ENCODE data around the gene CPNE6.

GRCh38 chr14:24042746-24043145, 28.6 kb upstream of the CPNE6 start:
- TF ChIP-seq CTCF (IDR thresholded peaks at IDR 0.05) (no peak), KDM1A (IDR thresholded peaks at IDR 0.05; ENCODE audit: low read depth) (no peak), USF2 (IDR thresholded peaks at IDR 0.05) (no peak), PBX3 (IDR thresholded peaks at IDR 0.05) (no peak), NPAS2 (CRISPR knock-in tag; IDR thresholded peaks at IDR 0.05; ENCODE audit: borderline replicate concordance) (no peak), HOXA7 (CRISPR knock-in tag; IDR thresholded peaks at IDR 0.05) (no peak), ZSCAN20 (CRISPR knock-in tag; IDR thresholded peaks at IDR 0.05) (no peak), MAX (IDR thresholded peaks at IDR 0.05) (no peak), REST (IDR thresholded peaks at IDR 0.05) (no peak), HDAC2 (IDR thresholded peaks at IDR 0.05) (no peak), POLR2A (IDR thresholded peaks at IDR 0.05; ENCODE audit: low read length) (no peak), EHMT2 (IDR thresholded peaks at IDR 0.05; ENCODE audit: low read depth) (no peak), MAZ (IDR thresholded peaks at IDR 0.05; ENCODE audit: borderline replicate concordance, low read depth, low read length) (no peak)

Data from A549 (cell line).